Measurements from ENCODE around the gene IGFBP2. TPM values are rescaled to one million over a fixed set of nuclear protein-coding genes. Genes with fewer than 3 reads are reported as not detected.

The IGFBP2 gene
- total and polyA plus RNA-seq, 7 donors = 8.2 to 33.2 (median 12.8) TPM

GRCh38 chr2:216700781-216701180, 67.6 kb downstream of the IGFBP2 start:
- no peak for DNase-seq
- peak overlapping the region; percentile 83 for H3K27ac ChIP-seq
- no peak overlapping the region for H3K4me3 ChIP-seq
- no peaks in the 10 kb centered on the region for H3K27me3 ChIP-seq (ENCODE audit: insufficient read depth in 3 of 3, low read length in 2 of 3)
- no peaks in the 10 kb centered on the region for H3K36me3 ChIP-seq (ENCODE audit: insufficient read depth in 1 of 2, low read depth in 1 of 2)
- no peak for ATAC-seq
- WGBS, 3 donors = 13 to 19% (median 18%) methylated on average over 5 of the region's 5 CpGs
- H3K4me1 ChIP-seq = peaks cover 59% of the 10 kb centered on the region
- intact Hi-C loops (cut with DNase I) = loop anchor here in 1 of 2 donors (5.0 kb wide), 2 partner anchors 72 to 107 kb away; no protein-coding TSS in a partner anchor
- no peaks in the 10 kb centered on the region for H3K9me3 ChIP-seq
- TF ChIP-seq CTCF (IDR thresholded peaks at IDR 0.05) = no peak

DNA sequence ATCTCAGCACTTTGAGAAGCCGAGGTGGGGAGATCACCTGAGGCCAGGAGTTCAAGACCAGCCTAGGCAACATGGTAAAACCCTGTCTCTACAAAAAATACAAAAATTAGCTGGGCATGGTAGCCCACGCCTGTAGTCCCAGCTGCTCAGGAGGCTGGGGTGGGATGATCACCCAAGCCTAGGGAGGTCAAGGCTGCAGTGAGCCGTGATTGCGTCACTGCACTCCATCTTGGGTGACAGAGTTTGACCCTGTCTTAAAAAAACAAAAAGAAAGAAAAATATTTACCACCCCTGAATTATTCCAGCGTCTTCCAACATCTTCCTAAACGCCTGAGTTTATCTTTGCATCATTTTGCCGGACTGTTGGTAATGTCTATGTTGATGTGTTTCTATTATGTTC, 68.3 kb downstream of the IGFBP2 start:
- Histone ChIP-seq H3K4me1 (peaks cover 55% of the 10 kb centered on the region), H3K27ac (peak overlapping the region; percentile 83), H3K9me3 (no peaks in the 10 kb centered on the region), H3K27me3 (ENCODE audit: insufficient read depth in 3 of 3, low read length in 2 of 3) (no peaks in the 10 kb centered on the region), H3K4me3 (no peak overlapping the region), H3K36me3 (ENCODE audit: insufficient read depth in 1 of 2, low read depth in 1 of 2) (no peaks in the 10 kb centered on the region)
- TF ChIP-seq CTCF (IDR thresholded peaks at IDR 0.05) = no peak
- intact Hi-C loops (cut with DNase I) = loop anchor here in 1 of 2 donors (5.0 kb wide), 2 partner anchors 71 to 106 kb away; no protein-coding TSS in a partner anchor
- ATAC-seq (no peak), DNase-seq (no peak)
- 97 to 98% (median 97%) methylated on average over 7 of the region's 7 CpGs for WGBS, 3 donors

- DNase-seq = no peak
- H3K4me1 ChIP-seq = peaks cover 48% of the 10 kb centered on the region
- no peaks in the 10 kb centered on the region for H3K9me3 ChIP-seq
- H3K27ac ChIP-seq = peak overlapping the region; percentile 66
- no peaks in the 10 kb centered on the region for H3K27me3 ChIP-seq (ENCODE audit: insufficient read depth in 3 of 3, low read length in 2 of 3)
- H3K36me3 ChIP-seq (ENCODE audit: insufficient read depth in 1 of 2, low read depth in 1 of 2) = no peaks in the 10 kb centered on the region
- H3K4me3 ChIP-seq = no peak overlapping the region
- ATAC-seq = peak in 3 of 4 donors; percentile 20 to 44 (median 33)
- 24 to 80% (median 24%) methylated on average over 1 of the region's 1 CpG for WGBS, 3 donors
- no peak for TF ChIP-seq CTCF (IDR thresholded peaks at IDR 0.05)
- intact Hi-C loops (cut with DNase I) = loop anchor here in 1 of 2 donors (5.0 kb wide), 2 partner anchors 70 to 105 kb away; no protein-coding TSS in a partner anchor
Observed at GRCh38 chr2:216702756-216703155, 69.5 kb downstream of the IGFBP2 start.

DNA sequence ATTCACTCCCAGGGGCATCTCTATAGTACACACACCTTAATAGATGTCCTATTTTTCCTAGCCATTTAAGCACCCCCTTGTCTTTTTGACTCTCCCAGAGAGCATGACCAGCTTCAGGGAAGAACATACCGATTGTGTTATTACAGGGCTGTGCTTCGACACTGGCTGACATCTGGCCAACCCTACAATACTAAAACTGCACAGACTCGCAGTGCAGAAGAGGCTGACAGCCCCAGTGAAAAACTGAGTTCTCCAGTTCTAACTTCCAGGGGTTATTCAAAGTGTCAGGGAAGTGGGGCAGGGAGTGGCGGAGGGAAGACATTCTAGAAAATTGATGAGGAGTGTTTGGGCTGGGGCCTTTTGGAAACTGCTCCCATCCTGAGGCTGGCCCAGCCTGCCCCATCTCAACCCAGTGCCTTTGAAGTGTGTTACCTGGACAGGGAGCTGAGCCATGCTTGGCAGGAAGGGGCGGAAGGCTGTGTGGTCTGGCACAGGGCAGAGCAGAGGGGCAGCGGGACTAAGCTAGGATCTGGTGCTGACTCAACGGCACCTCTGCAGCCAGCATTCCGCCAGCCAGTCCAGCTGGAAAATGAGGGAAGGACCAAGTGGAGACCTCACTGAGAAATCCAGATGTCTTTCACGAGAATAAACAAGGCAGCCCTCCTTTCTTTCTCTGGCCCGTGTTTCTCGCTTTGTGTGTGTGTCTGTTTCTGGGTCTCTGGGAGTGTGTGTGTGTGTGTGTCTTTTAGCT, 77.5 kb downstream of the IGFBP2 start:
- no peaks in the 10 kb centered on the region for H3K36me3 ChIP-seq (ENCODE audit: insufficient read depth in 1 of 2, low read depth in 1 of 2)
- peaks cover 7% of the 10 kb centered on the region for H3K4me1 ChIP-seq
- H3K9me3 ChIP-seq = no peaks in the 10 kb centered on the region
- no peaks in the 10 kb centered on the region for H3K27me3 ChIP-seq (ENCODE audit: insufficient read depth in 3 of 3, low read length in 2 of 3)
- no peak overlapping the region for H3K4me3 ChIP-seq
- peak; percentile 35 to 63 (median 52) for ATAC-seq
- peak; percentile 49 to 78 for DNase-seq
- TF ChIP-seq CTCF (IDR thresholded peaks at IDR 0.05) = no peak
- intact Hi-C loops (cut with DNase I) = no loop called here
- H3K27ac ChIP-seq = peak overlapping the region; percentile 46
- 53 to 68% (median 60%) methylated on average over 11 of the region's 11 CpGs for WGBS, 3 donors

All from psoas muscle (tissue), 8 donors.